ENCODE data around the gene MYL9. TPM values are rescaled to one million over a fixed set of nuclear protein-coding genes. Genes with fewer than 3 reads are reported as not detected.
A peak's percentile ranks its signal among the peaks of the same experiment; 100 is the strongest.

Gene MYL9
- total RNA-seq, 1 experiment from 2014 or later: 80.9 TPM

- peak; percentile 45 for DNase-seq (ENCODE audit: low read depth)
These were observed 38.8 kb downstream of the MYL9 start for GRCh38 chr20:36579996-36580545.

DNA sequence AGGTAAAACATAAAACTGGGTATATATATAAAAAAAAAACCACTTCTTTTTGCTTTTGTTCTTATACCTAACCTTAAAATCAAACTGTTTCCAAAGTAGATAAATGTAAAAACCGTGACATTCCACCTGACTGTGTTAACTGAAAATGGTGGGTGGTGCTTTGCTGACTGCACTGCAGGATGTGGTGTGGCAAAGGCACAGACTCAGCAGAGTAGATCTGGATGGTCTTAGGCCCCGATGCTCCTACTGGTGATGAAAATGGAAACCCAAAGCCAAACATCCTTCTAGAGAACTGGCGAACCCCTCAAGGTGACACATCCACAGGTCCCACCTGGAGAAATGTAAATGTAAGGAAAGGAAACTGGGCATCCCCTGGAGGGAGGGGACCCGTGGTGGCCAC lies 41.0 kb downstream of the MYL9 start:
- DNase-seq (ENCODE audit: low read depth): no peak

- no peak for DNase-seq (ENCODE audit: low read depth)
These were observed 41.5 kb downstream of the MYL9 start for GRCh38 chr20:36582821-36583220.

DNA sequence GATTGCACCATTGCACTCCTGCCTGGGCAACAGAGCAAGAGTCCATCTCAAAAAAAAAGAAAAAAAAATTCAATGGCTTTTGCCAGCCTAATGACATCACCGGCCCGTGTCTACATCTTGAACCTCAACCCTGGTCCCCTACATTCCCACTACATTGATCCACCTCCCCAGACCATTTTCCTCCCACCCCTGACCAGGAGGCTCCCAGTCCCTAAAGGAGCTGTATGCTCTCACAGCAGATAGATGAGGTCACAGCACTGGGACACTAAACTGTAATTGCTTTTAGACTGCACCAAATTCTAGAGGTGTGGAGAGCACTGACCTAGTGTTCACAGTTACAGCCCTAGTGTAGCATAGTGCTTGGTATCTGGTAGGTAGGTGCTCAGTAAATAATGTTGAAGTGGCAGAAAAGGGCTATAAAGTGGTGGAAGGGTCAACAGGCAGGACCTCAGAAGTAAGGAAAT lies 42.7 kb downstream of the MYL9 start:
- no peak for DNase-seq (ENCODE audit: low read depth)

DNA sequence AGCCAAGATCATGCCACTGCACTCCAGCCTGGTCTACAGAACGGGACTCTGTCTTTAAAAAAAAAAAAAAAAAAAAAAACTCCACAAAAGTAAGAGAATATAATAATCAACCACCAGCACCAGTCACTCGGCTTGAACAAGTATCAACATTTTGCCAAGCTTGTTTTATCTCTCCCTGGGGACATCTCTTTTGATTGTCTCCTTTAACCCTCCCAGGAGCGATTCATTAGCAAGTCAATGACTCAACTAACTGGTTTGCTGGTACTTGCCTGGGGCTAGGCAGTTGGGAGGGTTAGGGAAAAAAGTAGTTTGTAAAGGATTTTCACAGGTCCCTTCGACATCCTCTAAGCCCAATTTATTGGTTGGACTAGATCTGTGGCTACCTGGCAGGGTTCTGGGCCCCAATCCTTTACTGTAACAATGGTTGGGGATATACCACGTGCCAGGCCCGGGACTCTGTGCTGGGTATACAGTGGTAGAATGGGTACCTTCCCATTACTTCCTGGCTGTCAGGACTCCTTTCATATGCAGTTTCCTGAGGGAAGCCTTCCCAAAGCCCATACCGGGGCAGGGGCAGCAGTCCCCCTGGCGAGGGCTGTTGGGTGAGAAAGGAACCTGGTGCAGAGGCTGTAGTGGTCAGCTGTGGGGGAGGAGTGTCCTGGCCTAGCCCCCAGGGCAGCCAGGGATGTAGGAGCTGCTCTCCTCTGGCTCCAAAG lies 44.2 kb downstream of the MYL9 start:
- peak; percentile 79 for DNase-seq (ENCODE audit: low read depth)

GRCh38 chr20:36587388-36588070 lies 46.2 kb downstream of the MYL9 start:
- DNase-seq (ENCODE audit: low read depth): no peak

GRCh38 chr20:36591281-36591680 lies 50.0 kb downstream of the MYL9 start:
- DNase-seq (ENCODE audit: low read depth): peak; percentile 34

GRCh38 chr20:36591854-36592641 lies 50.7 kb downstream of the MYL9 start:
- DNase-seq (ENCODE audit: low read depth): peak; percentile 44

DNA sequence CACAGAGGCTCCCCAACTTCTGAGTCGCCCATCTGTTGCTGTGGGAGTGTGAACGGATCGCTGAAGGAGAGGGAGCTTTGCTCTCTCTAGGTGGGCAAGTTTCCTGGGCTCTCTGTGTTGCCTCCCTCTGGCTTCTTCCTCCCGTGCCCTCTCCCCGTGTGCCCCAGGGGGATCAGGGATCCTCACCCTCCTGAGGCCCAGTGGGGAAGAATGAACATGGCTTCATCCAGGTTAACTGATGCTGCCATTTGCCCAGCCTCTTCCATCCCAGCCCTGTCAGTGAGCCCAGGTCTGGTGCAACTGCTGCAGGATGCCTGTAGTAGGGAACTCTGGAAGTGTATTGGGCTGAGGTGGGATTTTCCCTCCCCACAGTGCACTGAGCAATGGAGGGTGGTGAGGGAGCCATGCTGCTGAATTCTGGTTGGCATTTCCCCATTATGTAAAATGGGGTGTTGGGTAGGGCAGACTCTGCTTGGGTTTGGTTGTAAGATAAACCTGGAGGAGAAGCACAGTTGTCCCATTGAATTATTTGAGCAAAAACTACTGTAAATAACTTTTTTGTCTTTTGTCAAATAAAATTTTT lies 52.1 kb downstream of the MYL9 start:
- no peak for DNase-seq (ENCODE audit: low read depth)

DNA sequence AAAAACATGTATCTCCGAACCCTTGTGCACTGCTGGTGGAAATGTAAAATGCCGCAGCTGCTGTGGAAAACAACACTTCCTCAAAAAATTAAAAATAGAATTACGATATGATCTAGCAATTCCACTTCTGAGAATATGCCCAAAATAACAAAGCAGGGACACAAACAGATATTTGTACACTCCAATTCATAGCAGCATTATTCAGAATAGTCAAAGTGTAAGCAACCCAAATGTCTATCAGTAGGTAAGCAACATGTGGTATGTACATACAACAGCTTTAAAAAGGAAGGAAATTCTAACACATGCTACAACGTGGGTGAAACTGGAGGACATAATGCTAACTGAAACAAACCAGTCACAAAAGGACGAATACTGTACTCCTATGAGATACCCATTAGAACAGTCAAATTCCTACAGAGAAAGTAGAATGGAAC lies 58.6 kb downstream of the MYL9 start:
- no peak for DNase-seq (ENCODE audit: low read depth)

Other genes with a start within 250 kb of the MYL9 start
- 17.2 and 27.4 TPM in 2 replicates for gene DLGAP4, start 235.2 kb upstream of the MYL9 start, total RNA-seq (2014; rRNA removed)
- 5.3 and 10.2 TPM in 2 replicates for gene TGIF2, start 32.1 kb downstream of the MYL9 start, total RNA-seq (2014; rRNA removed)
- 114 and 120 TPM in 2 replicates for gene RAB5IF, start 64.3 kb downstream of the MYL9 start, total RNA-seq (2014; rRNA removed)
- 0.19 TPM in 1 of 2 replicates, not detected in the other for gene SLA2, start 104.7 kb downstream of the MYL9 start, total RNA-seq (2014; rRNA removed)
- gene NDRG3, start 204.6 kb downstream of the MYL9 start, total RNA-seq (2014; rRNA removed): 13.9 and 18.3 TPM in 2 replicates
- gene DSN1, start 232.2 kb downstream of the MYL9 start, total RNA-seq (2014; rRNA removed): 40.5 and 42.4 TPM in 2 replicates

All from LHCN-M2 (cell line).